ENCODE results near the gene SSU72.

Gene SSU72

GRCh38 chr1:1574721-1575537, at the start of gene SSU72:
Gene SSU72 (minus strand): TSS chr1:1574863. CDS start chr1:1574557, 306 bp downstream.
- DNase-seq = peak; percentile 91

- DNase-seq = no peak
Measured at GRCh38 chr1:1623631-1624442, 49.2 kb upstream of the SSU72 start.

GRCh38 chr1:1623181-1623630, 48.5 kb upstream of the SSU72 start:
- DNase-seq = no peak

- no peak for DNase-seq
Measured at GRCh38 chr1:1622788-1623094, 48.1 kb upstream of the SSU72 start.

- no peak for DNase-seq
Measured at GRCh38 chr1:1622010-1622787, 47.5 kb upstream of the SSU72 start.

- DNase-seq = no peak
Measured at GRCh38 chr1:1621173-1622009, 46.7 kb upstream of the SSU72 start.

GRCh38 chr1:1620433-1621139, 45.9 kb upstream of the SSU72 start:
- no peak for DNase-seq

GRCh38 chr1:1619917-1620361, 45.3 kb upstream of the SSU72 start:
- no peak for DNase-seq

- no peak for DNase-seq
Measured at GRCh38 chr1:1618396-1619068, 43.9 kb upstream of the SSU72 start.

GRCh38 chr1:1617925-1618324, 43.3 kb upstream of the SSU72 start:
- no peak for DNase-seq

GRCh38 chr1:1617516-1617915, 42.9 kb upstream of the SSU72 start:
- DNase-seq = no peak

GRCh38 chr1:1616838-1617237, 42.2 kb upstream of the SSU72 start:
- DNase-seq = no peak

- DNase-seq = no peak
Measured at GRCh38 chr1:1616045-1616790, 41.6 kb upstream of the SSU72 start.

- peak; percentile 97 for DNase-seq
Measured at GRCh38 chr1:1615256-1616044, 40.8 kb upstream of the SSU72 start, which contains the start of gene MIB2. Gene MIB2 (plus strand): TSS chr1:1615500. CDS start chr1:1623453, 7,953 bp downstream.

GRCh38 chr1:1614954-1615255, 40.2 kb upstream of the SSU72 start:
- no peak for DNase-seq

- DNase-seq = no peak
Measured at GRCh38 chr1:1614204-1614953, 39.7 kb upstream of the SSU72 start.

- DNase-seq = no peak
Measured at GRCh38 chr1:1613509-1614082, 38.9 kb upstream of the SSU72 start.

GRCh38 chr1:1612104-1612400, 37.4 kb upstream of the SSU72 start:
- no peak for DNase-seq

GRCh38 chr1:1610796-1611195, 36.1 kb upstream of the SSU72 start:
- no peak for DNase-seq

Measured in activated gamma-delta T cell treated with Interleukin-2 at 50 U/mL for 16 hours (primary cell).